Measurements from ENCODE around the gene WDR75. TPM values are rescaled to one million over a fixed set of nuclear protein-coding genes. Genes with fewer than 3 reads are reported as not detected.

WDR75 gene
- total and polyA plus RNA-seq, 9 of the 15 experiments (the other 6 are each of a cell fraction or from before 2014, with no cell fraction given): 50.9 to 111 (median 76.4) TPM

GRCh38 chr2:189412330-189412953 is 28.8 kb upstream of the WDR75 start:
- ATAC-seq: peak; percentile 71
- ChIA-PET CTCF (ENCODE audit: low intra/inter-chr PET ratio) (interaction anchor here (0.7 to 1.9 kb wide), 5 partner anchors 269 to 1913 kb away, joined by 3 to 9 read pairs (median 4); no protein-coding TSS in a partner anchor), POLR2A (no interaction called here)
- intact Hi-C loops (cut with micrococcal nuclease): loop anchor here (2.0 to 10.0 kb wide), 6 partner anchors 66 to 1830 kb away; no protein-coding TSS in a partner anchor
- no peak overlapping the region for H3K9ac ChIP-seq (ENCODE audit: insufficient read depth in 1 of 2, low read depth in 2 of 2, low read length in 2 of 2)
- H3K27ac ChIP-seq (ENCODE audit: extremely low read depth, low read depth, low read length): no peak overlapping the region
- H3K36me3 ChIP-seq (ENCODE audit: control insufficient read depth, insufficient read depth, low read length): no peaks in the 10 kb centered on the region
- no peaks in the 10 kb centered on the region for H3K79me2 ChIP-seq (ENCODE audit: control insufficient read depth, insufficient read depth, low read length)
- H3K27me3 ChIP-seq (ENCODE audit: control insufficient read depth in 2 of 2, insufficient read depth in 2 of 2, low read length in 2 of 2): no peaks in the 10 kb centered on the region
- H2AFZ ChIP-seq (ENCODE audit: low read depth, low read length): no peak overlapping the region
- DNase-seq (ENCODE audit: extremely low read depth in 1 of 4, low spot score in 3 of 4): peak; percentile 13 to 43 (median 18)
- FAIRE-seq: peak; percentile 82
- no peak overlapping the region for H3K4me3 ChIP-seq
- no peaks in the 10 kb centered on the region for H3K9me3 ChIP-seq (replicated peaks; ENCODE audit: control insufficient read depth, insufficient read depth, low read depth, low read length)
- H4K20me1 ChIP-seq (replicated peaks; ENCODE audit: control insufficient read depth, insufficient read depth, low read length): no peaks in the 10 kb centered on the region
- in situ Hi-C loops (cut with MboI): loop anchor here (25.0 kb wide), 1 partner anchor 1900 kb away; no protein-coding TSS in a partner anchor
- 1% methylated on average over 4 of the region's 4 CpGs for WGBS (ENCODE audit: insufficient coverage, low coverage, missing lambda C conversion rate)
- H3K4me1 ChIP-seq (replicated peaks in 1 of 2; ENCODE audit: control insufficient read depth in 2 of 2, insufficient read depth in 2 of 2, low read length in 2 of 2): no peaks in the 10 kb centered on the region
- no TSS peak for BruUV-seq (replicated peaks)
- no peak overlapping the region for H3K4me2 ChIP-seq (ENCODE audit: insufficient read depth, low read length)
- H3K9me1 ChIP-seq (ENCODE audit: control insufficient read depth, insufficient read depth, low read length): no peaks in the 10 kb centered on the region
- 0 out of 2 replicates have a peak, but pooled peaks have one; percentile 24 for TF ChIP-seq CEBPB (tag; IDR thresholded peaks at IDR 0.05)
- peak; percentile 74 for TF ChIP-seq DEAF1 (CRISPR knock-in tag; IDR thresholded peaks at IDR 0.05)
- TF ChIP-seq ZNF23 (CRISPR knock-in tag; IDR thresholded peaks at IDR 0.05): no peak
- peak; percentile 36; the same call in 1 of the 2 replicates for TF ChIP-seq SMC3 (conservative IDR thresholded peaks at IDR 0.05; ENCODE audit: insufficient read depth, low read depth, low read length)
- TF ChIP-seq ZNF431 (CRISPR knock-in tag; IDR thresholded peaks at IDR 0.05): no peak
- TF ChIP-seq, protein P1, sequence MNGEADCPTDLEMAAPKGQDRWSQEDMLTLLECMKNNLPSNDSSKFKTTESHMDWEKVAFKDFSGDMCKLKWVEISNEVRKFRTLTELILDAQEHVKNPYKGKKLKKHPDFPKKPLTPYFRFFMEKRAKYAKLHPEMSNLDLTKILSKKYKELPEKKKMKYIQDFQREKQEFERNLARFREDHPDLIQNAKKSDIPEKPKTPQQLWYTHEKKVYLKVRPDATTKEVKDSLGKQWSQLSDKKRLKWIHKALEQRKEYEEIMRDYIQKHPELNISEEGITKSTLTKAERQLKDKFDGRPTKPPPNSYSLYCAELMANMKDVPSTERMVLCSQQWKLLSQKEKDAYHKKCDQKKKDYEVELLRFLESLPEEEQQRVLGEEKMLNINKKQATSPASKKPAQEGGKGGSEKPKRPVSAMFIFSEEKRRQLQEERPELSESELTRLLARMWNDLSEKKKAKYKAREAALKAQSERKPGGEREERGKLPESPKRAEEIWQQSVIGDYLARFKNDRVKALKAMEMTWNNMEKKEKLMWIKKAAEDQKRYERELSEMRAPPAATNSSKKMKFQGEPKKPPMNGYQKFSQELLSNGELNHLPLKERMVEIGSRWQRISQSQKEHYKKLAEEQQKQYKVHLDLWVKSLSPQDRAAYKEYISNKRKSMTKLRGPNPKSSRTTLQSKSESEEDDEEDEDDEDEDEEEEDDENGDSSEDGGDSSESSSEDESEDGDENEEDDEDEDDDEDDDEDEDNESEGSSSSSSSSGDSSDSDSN (IDR thresholded peaks at IDR 0.05; ENCODE audit: borderline replicate concordance in 1 of 2, low read depth in 2 of 2, low read length in 2 of 2): no peak
- TF ChIP-seq BMI1 (IDR thresholded peaks at IDR 0.05; ENCODE audit: low read length): no peak
- TF ChIP-seq CTCF (IDR thresholded peaks at IDR 0.05 in 2 of 3, conservative IDR thresholded peaks at IDR 0.05 in 1 of 3; ENCODE audit: insufficient read depth in 2 of 3, low read depth in 1 of 3, low read length in 3 of 3): peak; percentile 49 to 76 (median 58); a peak in 5 of 6 replicates
- no peak for TF ChIP-seq MTF1 (CRISPR knock-in tag; IDR thresholded peaks at IDR 0.05; ENCODE audit: borderline replicate concordance)
- no peak for TF ChIP-seq ZNF232 (CRISPR knock-in tag; IDR thresholded peaks at IDR 0.05)
- no peak for TF ChIP-seq FOXK1 (CRISPR knock-in tag; IDR thresholded peaks at IDR 0.05; ENCODE audit: borderline replicate concordance)
- peak; percentile 76 to 78 for TF ChIP-seq RAD21 (CRISPR knock-in tag; conservative IDR thresholded peaks at IDR 0.05 in 1 of 2, IDR thresholded peaks at IDR 0.05 in 1 of 2)
- TF ChIP-seq NR2C2 (CRISPR knock-in tag; IDR thresholded peaks at IDR 0.05): no peak
- TF ChIP-seq NR2C2 (tag; IDR thresholded peaks at IDR 0.05): no peak
